LHCN-M2 (cell line): ENCODE results near the gene RHOT2. TPM values are rescaled to one million over a fixed set of nuclear protein-coding genes. Genes with fewer than 3 reads are reported as not detected.

ENCODE experiments used
- DNase-seq: peaks from one replicate; pipeline ENCODE4 v3.0.0-alpha.2; 2012; ENCODE audit warnings: low read depth
- total RNA-seq: library from RNA; depleted of rRNA; stranded (reverse); fragments of >200 nt; gene quantifications from 2 replicates; pipeline ENCODE4 v1.2.3, GENCODE V29; 2014

The RHOT2 gene
- total RNA-seq, 1 experiment from 2014 or later: 87.4 TPM

GRCh38 chr16:669666-670065 lies 1.7 kb downstream of the RHOT2 start:
- no peak for DNase-seq

DNA sequence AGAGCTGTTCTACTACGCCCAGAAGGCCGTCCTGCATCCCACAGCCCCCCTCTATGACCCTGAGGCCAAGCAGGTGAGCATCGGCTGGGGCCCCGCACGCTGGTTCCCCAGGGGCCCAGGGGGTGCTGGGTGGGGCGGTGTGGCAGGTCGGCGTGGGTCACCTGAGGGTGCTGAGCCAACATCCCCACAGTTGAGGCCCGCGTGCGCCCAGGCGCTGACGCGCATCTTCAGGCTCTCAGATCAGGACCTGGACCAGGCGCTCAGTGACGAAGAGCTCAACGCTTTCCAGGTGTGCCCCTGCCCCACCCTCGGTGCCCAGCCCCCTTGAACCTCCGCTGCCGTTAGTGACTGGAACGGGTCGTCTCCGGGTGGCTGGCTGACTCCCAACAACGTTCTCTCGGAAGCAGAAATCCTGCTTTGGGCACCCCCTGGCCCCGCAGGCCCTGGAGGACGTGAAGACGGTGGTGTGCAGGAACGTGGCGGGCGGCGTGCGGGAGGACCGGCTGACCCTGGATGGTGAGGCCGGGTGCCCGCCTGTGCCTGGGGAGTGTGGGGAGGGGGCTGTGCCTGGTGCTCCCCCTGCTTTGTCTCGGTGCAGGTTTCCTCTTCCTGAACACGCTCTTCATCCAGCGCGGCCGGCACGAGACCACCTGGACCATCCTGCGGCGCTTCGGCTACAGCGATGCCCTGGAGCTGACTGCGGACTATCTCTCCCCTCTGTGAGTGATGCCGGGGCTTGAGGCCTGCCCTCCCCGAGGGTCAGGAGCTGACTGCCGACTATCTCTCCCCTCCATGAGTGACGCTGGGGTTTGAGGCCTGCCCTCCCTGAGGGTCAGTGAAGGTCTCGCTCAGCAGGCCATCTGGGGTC lies 2.8 kb downstream of the RHOT2 start:
- DNase-seq: no peak

DNA sequence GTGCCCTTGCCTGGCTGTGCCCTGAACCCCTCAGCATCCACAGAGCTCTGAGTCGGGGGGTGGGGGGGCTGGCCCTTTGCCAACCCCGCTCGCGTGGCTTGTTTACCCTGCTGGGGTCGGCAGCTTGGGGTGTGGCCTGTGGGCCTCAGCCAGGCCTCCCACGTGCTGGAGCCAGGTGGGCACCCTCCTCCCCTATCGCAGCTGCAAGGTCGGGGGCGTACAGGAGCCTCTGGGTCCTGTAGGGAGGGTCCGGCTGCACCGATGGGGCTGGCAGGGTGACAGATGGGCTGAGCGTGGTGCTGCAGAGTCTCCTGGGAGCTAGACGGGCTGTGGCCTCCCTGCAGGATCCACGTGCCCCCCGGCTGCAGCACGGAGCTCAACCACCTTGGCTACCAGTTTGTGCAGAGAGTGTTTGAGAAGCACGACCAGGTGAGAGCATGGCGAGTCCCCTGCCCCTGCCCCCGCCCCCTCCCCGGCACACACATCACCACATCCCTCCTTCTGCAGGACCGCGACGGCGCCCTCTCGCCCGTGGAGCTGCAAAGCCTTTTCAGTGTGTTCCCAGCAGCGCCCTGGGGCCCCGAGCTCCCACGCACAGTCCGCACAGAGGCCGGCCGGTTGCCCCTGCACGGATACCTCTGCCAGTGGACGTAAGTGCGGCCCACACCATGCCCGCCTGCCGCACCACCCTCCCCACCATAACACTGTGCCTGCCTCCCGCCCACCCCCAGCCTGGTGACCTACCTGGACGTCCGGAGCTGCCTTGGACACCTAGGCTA lies 3.6 kb downstream of the RHOT2 start:
- no peak for DNase-seq

GRCh38 chr16:672371-672770 lies 4.4 kb downstream of the RHOT2 start:
- no peak for DNase-seq

DNA sequence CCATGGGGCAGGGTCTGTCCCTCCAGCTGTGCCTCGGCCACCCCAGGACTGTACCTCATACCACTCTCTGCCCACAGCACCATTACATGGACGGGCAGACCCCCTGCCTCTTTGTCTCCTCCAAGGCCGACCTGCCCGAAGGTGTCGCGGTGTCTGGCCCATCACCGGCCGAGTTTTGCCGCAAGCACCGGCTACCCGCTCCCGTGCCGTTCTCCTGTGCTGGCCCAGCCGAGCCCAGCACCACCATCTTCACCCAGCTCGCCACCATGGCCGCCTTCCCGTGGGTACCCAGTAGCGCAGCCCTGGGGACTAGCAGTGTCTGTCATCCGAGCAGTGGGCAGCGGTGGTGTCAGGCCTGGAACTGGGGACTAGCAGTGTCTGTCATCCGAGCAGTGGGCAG lies 4.9 kb downstream of the RHOT2 start:
- DNase-seq: no peak

- no peak for DNase-seq
These were observed 5.6 kb downstream of the RHOT2 start for GRCh38 chr16:673399-673991.

GRCh38 chr16:674214-674881 lies 6.4 kb downstream of the RHOT2 start:
- no peak for DNase-seq

DNA sequence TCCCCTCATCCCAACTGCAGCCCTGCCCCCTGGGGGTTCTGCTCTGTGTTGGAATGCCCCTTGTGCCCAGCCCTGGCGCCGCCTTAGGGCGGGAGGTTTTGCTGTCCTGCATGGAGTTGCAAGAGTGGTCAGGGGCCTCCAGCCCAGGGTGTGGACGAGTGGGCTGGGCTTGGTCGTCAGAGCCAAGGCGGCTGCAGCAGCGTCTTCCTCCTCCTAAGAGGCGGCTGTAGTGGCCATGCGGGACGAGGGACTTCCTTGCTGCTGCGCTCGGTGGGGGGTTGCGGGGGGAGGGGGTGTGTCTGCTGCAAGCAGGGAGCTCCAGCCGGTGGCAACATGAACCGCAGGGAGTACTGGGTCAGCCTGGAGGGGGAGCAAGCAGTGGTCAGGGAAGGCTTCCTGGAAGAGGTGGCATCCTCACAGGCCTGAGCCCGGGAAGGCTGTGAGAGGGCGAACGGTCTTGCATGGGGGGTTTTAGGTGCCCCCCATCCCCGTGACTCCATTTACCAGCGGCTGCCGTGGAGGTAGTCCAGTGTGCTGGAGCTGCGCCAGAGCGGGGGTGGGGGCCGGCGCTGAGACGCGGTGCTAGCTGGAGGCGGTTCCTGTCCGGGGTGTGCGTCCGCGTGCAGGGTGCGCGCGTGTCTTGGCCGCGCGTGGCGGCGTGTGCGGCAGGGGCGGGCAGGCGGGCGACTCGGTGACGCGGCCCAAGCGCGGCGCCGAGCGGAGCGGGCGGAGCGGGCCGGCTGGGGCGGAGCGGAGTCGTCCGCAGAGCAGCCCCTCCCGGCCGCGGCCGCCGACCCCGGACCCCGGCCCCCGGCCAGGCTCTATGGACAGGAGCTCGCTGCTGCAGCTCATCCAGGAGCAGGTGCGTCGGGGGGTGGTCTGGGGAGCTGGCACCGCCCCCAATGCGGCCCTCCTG lies 7.3 kb downstream of the RHOT2 start, which contains the start of gene RHBDL1:
TSS of gene RHBDL1 (plus strand) at position 704 of the 916 bp plus-strand sequence. CDS start at position 824, 120 bp downstream.
- no peak for DNase-seq

GRCh38 chr16:675884-676564 lies 8.1 kb downstream of the RHOT2 start:
- no peak for DNase-seq

DNA sequence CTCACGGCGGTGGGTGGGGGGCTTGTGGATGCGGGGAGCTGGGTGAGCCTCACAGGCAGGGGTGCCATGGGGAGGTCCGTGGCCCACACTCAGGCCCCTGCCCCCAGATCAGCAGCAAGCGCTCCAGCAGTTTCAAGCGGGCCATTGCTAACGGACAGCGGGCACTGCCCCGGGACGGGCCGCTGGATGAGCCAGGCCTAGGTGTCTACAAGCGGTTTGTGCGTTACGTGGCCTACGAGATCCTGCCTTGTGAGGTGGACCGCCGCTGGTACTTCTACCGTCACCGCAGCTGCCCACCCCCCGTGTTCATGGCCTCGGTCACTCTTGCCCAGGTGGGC lies 8.6 kb downstream of the RHOT2 start:
- DNase-seq: no peak

DNA sequence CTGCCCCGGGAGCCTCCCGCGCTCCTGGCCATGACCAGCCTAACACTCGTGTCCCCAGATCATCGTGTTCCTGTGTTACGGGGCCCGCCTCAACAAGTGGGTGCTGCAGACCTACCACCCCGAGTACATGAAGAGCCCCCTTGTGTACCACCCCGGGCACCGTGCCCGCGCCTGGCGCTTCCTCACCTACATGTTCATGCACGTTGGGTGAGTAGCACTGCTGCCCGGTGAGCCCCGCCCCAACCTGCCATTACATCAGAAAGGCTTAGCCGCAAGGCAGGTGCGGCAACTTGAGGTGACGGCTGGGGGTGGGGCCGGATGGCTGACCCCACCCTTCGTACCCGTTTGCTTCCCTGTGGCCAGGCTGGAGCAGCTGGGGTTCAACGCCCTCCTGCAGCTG lies 9.0 kb downstream of the RHOT2 start:
- no peak for DNase-seq

DNA sequence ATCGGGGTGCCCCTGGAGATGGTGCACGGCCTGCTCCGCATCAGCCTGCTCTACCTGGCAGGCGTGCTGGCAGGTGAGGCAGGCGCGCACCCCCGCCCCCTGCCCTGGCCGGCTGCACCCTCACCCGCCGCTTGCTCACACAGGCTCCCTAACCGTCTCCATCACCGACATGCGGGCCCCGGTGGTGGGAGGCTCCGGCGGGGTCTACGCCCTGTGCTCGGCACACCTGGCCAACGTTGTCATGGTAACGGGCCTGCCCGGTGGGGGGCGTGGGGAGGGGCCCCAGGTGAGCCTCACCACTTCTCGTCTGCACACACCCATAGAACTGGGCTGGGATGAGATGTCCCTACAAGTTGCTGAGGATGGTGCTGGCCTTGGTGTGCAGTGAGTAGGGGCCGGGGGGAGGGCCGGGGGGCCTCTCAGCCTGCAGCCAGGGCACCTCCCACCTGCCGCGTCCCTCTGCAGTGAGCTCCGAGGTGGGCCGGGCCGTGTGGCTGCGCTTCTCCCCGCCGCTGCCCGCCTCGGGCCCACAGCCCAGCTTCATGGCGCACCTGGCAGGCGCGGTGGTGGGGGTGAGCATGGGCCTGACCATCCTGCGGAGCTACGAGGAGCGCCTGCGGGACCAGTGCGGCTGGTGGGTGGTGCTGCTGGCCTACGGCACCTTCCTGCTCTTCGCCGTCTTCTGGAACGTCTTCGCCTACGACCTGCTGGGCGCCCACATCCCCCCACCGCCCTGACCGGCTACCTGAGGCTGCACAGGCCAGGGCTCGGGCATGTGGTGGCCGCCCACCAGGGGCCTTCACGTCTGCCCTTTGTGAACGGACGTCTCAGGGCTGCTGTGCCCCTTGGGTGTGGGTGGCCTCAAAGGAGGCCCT lies 9.6 kb downstream of the RHOT2 start:
- DNase-seq: no peak

DNA sequence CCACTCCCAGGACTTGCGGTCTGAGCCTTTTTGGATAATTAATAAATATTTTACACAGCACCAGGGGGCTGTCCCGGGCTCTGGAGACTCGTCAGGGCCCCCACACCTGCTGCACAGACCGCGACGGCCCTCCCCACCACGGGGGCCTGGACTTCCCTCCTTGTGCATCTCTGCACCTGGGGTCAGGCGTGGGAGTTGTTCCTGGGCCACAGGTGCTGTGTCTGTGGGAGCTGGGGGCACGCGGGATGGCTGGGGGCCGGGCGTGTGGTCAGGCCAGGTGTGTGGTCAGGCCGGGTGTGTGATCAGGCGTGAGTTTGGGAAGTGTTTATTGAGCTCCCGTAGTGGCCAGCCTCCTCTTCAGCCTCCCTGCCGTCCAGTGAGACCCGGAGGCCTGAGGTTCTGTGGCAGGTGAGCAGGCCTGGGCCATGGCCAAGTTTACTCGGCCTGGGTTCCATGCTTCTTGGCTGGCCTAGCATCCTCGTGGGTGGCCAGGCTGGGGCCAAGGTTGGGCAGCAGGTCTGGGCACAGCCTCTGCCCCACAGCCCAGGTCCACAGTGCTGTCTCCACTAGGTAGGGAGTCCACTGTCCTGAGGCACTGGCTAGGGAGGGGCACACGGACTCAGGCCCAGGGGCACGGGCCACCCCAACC lies 10.4 kb downstream of the RHOT2 start:
- DNase-seq: no peak

DNA sequence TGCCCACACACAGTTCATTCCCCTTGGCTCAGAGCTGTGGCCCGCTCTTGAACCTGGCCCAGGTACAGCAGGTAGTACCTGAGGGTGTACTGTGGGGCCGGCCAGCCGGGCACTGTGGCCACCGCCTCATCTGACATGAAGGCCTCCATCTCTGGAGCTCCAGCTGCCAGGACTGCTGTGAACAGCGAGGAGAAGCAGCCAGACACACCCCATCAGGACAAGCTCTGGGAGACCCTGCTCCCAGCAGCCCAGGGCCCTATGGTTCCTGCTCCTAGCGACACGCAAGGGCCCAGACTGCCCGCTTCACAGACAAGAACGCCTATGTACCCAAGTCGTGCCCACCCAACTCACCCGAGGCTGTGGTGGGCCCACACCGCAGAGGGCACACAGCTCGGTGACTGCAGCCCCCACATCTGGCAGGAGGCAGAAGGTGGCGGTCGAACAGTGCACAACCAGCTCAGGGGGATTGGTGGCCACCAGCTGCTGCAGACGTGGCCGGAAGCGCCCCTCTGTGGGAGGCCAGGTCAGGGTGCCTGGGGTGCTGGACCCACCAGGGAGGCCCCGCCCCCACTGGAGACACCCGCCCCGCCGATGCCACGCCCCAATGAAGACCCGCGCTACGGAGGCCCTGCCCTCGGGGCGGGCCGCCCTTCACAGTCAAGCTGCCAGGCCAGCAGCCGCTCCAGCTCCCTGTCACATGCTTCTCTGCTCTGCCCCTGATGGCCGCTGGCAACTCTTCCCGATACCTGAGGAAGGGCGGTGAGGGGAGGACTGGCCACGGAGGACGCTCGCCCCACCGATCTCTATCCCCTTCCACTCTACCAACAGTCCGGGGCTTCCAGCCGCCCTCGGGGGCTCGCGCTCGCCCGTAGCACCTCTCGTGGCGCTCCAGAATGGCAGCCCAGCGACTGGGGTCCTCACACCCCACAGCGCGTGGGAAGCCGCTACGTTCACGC lies 11.2 kb downstream of the RHOT2 start:
- no peak for DNase-seq

DNA sequence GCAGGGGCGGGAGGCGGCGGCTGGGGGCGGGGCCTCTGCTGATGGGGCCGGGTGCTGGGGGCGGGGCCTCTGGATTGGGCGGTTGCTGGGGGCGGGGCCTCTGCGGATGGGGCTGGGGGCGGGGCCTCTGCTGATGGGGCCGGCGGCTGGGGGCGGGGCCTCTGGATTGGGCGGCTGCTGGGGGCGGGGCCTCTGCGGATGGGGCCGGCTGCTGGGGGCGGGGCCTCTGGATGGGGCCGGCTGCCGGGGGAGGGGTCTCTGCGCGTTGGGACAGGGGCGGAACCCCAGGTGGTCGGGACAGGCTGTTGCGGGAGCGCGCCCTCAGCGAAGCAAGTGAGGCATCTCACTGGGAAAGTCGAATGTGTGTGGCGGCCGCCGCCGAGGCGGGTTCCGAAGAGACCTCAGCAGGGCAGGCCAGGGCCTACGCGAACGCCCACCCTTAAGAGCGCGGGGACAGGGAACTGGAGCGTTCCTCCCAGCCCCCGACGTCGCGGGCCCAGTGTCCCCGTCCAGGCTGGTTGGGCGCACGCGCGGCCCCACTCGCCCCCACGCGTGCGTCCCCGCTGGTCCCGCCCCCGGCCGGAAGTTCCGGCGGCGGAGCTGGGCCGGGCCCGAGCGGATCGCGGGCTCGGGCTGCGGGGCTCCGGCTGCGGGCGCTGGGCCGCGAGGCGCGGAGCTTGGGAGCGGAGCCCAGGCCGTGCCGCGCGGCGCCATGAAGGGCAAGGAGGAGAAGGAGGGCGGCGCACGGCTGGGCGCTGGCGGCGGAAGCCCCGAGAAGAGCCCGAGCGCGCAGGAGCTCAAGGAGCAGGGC lies 12.1 kb downstream of the RHOT2 start, which contains the start of gene STUB1:
TSS of gene STUB1 (plus strand) at position 597 of the 811 bp plus-strand sequence. CDS start at position 713, 116 bp downstream.
- DNase-seq: peak; percentile 77

DNA sequence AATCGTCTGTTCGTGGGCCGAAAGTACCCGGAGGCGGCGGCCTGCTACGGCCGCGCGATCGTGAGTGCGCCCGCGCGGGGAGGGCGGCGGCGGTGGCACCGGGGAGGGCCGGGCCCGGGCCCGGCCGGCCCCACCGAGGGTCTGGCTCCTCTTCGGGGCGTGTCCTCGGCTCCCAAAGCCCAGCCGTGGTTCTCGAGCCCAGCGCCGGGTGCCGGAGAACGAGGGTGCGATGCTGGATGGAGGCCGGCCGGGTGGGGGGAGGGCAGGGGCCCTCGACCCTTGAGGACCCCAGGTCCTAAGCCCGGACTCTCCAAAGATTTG lies 12.7 kb downstream of the RHOT2 start:
- no peak for DNase-seq
